Nephron (organoid): ENCODE measurements around the gene PTPA.

ENCODE experiments used
- H3K27ac Mint-ChIP-seq, 3 experiments: 2 replicates each; pipeline ENCODE4 v1.8.0; 2020; ENCODE audit warnings: mixed read lengths in 3 of 3, mild to moderate bottlenecking in 2 of 3, moderate library complexity in 1 of 3
- H3K27me3 Mint-ChIP-seq: 2 replicates; pipeline ENCODE4 v1.8.0; 2021; ENCODE audit warnings: low read depth, mild to moderate bottlenecking, moderate library complexity, mixed read lengths
- H3K36me3 Mint-ChIP-seq: 2 replicates; pipeline ENCODE4 v1.8.0; 2020; ENCODE audit warnings: low read depth, mixed read lengths
- H3K4me1 Mint-ChIP-seq: 2 replicates; pipeline ENCODE4 v1.8.0; 2020; ENCODE audit warnings: mixed read lengths
- H3K4me3 Mint-ChIP-seq, 3 experiments: 2 replicates each; pipeline ENCODE4 v1.8.0; 2020; ENCODE audit warnings: mild to moderate bottlenecking in 3 of 3, mixed read lengths in 3 of 3, moderate library complexity in 2 of 3
- H3K9me3 Mint-ChIP-seq: 2 replicates; pipeline ENCODE4 v1.8.0; 2020; ENCODE audit warnings: mixed read lengths
- CTCF ChIP-seq, 3 experiments: fragments of 200-600 bp; sonication (generic); IDR thresholded peaks; one replicate each; pipeline ENCODE4 v1.5.0; 2021; ENCODE audit warnings: antibody characterized with exemption in 3 of 3; ENCODE audit not compliant: unreplicated experiment in 3 of 3

PTPA gene

GRCh38 chr9:129165198-129165597 lies 54.0 kb downstream of the PTPA start:
- Mint-ChIP-seq H3K4me3 (no peak overlapping the region), H3K27me3 (no peaks in the 10 kb centered on the region), H3K36me3 (peaks cover 4% of the 10 kb centered on the region), H3K4me1 (peaks cover 29% of the 10 kb centered on the region), H3K9me3 (peaks cover 3% of the 10 kb centered on the region), H3K27ac (peak overlapping the region in 2 of 3 experiments; percentile 49 to 98)
- TF ChIP-seq CTCF (IDR thresholded peaks at IDR 0.05; ENCODE audit: unreplicated experiment in 3 of 3), result no peak

DNA sequence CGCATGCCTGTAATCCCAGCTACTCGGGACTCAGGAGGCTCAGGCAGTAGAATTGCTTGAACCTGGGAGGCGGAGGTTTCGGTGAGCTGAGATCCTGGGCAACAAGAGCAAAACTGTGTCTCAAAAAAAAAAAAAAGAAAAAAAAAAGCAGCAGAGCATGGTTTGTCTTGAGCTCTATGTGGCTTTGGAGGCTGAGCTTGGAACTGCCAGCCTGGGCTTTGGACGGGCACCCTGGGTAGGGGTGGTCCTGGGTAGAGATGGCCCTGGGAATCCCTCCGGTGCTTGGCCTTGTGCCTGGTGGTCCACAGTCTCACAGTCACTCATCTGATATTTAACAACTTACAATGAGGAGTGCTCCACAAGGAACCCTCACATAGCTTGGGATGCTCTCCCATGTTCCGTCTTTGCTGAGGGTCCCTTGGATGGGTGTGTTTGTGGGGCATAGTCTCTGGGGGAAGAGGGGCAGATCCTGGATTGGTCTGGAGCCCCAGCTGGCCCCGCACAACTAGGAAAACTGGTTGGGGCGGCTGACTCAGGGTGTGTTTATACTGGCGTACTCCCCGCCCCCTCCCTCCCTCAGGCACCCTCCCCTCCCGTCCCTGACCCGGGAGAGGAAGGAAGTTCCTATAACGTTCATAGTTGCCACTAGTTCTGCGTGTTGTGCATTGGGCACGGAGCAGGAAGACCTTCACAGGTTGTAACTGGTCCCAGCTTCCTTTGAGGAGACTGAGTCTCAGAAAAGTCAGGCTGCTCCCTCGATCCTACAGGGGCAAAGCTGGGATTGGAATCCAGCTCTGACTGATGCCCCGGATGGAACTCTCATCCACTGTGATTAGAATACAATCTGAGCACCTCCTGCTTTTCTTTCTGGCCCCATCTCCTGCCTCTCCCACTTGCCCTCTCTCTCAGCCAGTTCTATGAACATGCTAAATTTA lies 55.7 kb downstream of the PTPA start:
- Mint-ChIP-seq H3K27ac (peak overlapping the region; percentile 28 to 83 (median 63)), H3K27me3 (no peaks in the 10 kb centered on the region), H3K4me3 (peak overlapping the region; percentile 6 to 31 (median 27)), H3K4me1 (peaks cover 29% of the 10 kb centered on the region), H3K36me3 (no peaks in the 10 kb centered on the region), H3K9me3 (no peaks in the 10 kb centered on the region)
- TF ChIP-seq CTCF (IDR thresholded peaks at IDR 0.05; ENCODE audit: unreplicated experiment in 3 of 3), result no peak

GRCh38 chr9:129170229-129170628 lies 59.0 kb downstream of the PTPA start:
- Mint-ChIP-seq H3K27ac (peak overlapping the region in 1 of 3 experiments; percentile 40), H3K4me1 (peaks cover 32% of the 10 kb centered on the region), H3K27me3 (peaks cover 4% of the 10 kb centered on the region), H3K9me3 (no peaks in the 10 kb centered on the region), H3K4me3 (no peak overlapping the region), H3K36me3 (no peaks in the 10 kb centered on the region)
- no peak for TF ChIP-seq CTCF (IDR thresholded peaks at IDR 0.05; ENCODE audit: unreplicated experiment in 3 of 3)

- peaks cover 4% of the 10 kb centered on the region for H3K27me3 Mint-ChIP-seq
- no peak for TF ChIP-seq CTCF (IDR thresholded peaks at IDR 0.05; ENCODE audit: unreplicated experiment in 3 of 3)
- H3K27ac Mint-ChIP-seq, result peak overlapping the region; percentile 81 to 99 (median 91)
- no peaks in the 10 kb centered on the region for H3K9me3 Mint-ChIP-seq
- H3K4me3 Mint-ChIP-seq, result peak overlapping the region in 2 of 3 experiments; percentile 78 to 79
- peaks cover 22% of the 10 kb centered on the region for H3K4me1 Mint-ChIP-seq
- no peaks in the 10 kb centered on the region for H3K36me3 Mint-ChIP-seq
These were observed 61.0 kb downstream of the PTPA start for GRCh38 chr9:129171993-129172751.

GRCh38 chr9:129172816-129173215 lies 61.6 kb downstream of the PTPA start:
- peaks cover 16% of the 10 kb centered on the region for H3K4me1 Mint-ChIP-seq
- TF ChIP-seq CTCF (IDR thresholded peaks at IDR 0.05; ENCODE audit: unreplicated experiment in 3 of 3), result no peak
- peak overlapping the region in 2 of 3 experiments; percentile 78 to 79 for H3K4me3 Mint-ChIP-seq
- peaks cover 4% of the 10 kb centered on the region for H3K27me3 Mint-ChIP-seq
- H3K9me3 Mint-ChIP-seq, result no peaks in the 10 kb centered on the region
- H3K27ac Mint-ChIP-seq, result peak overlapping the region; percentile 91 to 99 (median 99)
- no peaks in the 10 kb centered on the region for H3K36me3 Mint-ChIP-seq
